ENCODE results near the gene CYTH1.

DNA sequence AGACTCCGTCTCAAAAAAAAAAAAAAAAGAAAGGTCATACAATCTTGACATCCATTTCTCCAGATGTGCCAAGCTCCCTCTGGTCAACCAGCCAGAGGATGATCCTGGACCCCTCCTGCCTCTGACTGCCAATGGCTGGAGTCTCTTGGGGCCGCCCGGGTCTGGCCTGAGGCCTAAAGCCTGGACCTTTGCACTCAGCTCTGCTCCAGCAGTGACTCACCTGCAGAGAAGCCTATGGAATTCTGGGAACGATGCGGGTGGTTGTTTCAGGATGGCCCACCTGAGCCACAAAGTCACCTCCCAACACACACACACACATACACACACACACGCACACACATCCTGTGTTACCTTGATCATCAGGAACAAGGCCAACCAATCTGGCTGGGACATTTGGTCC, 140.8 kb downstream of the CYTH1 start:
- TF ChIP-seq EZH2 (IDR thresholded peaks at IDR 0.05; ENCODE audit: insufficient read depth, poor library complexity, severe bottlenecking) (no peak), EZH2phosphoT487 (IDR thresholded peaks at IDR 0.05; ENCODE audit: insufficient read depth, low read depth) (no peak)

All from GM23248 (cell line).